ENCODE measurements around the gene HMOX1. TPM values are rescaled to one million over a fixed set of nuclear protein-coding genes. Genes with fewer than 3 reads are reported as not detected.

HMOX1 gene
- total RNA-seq, 4 donors from 2014 or later = 0.51 to 13.8 (median 8.5) TPM

- no peaks in the 10 kb centered on the region for H3K9me3 ChIP-seq
- no peak for DNase-seq
- no peaks in the 10 kb centered on the region for H3K36me3 ChIP-seq
- intact Hi-C loops (cut with DNase I; ENCODE audit: low total_unique reads) = no loop called here
- no peak overlapping the region for H3K27ac ChIP-seq
- TF ChIP-seq, protein P1, sequence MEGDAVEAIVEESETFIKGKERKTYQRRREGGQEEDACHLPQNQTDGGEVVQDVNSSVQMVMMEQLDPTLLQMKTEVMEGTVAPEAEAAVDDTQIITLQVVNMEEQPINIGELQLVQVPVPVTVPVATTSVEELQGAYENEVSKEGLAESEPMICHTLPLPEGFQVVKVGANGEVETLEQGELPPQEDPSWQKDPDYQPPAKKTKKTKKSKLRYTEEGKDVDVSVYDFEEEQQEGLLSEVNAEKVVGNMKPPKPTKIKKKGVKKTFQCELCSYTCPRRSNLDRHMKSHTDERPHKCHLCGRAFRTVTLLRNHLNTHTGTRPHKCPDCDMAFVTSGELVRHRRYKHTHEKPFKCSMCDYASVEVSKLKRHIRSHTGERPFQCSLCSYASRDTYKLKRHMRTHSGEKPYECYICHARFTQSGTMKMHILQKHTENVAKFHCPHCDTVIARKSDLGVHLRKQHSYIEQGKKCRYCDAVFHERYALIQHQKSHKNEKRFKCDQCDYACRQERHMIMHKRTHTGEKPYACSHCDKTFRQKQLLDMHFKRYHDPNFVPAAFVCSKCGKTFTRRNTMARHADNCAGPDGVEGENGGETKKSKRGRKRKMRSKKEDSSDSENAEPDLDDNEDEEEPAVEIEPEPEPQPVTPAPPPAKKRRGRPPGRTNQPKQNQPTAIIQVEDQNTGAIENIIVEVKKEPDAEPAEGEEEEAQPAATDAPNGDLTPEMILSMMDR (IDR thresholded peaks at IDR 0.05) = no peak
- no peak for TF ChIP-seq POLR2A (IDR thresholded peaks at IDR 0.05)
- no peak overlapping the region for H3K4me3 ChIP-seq
- no peaks in the 10 kb centered on the region for H3K27me3 ChIP-seq
- H3K4me1 ChIP-seq = no peaks in the 10 kb centered on the region
These were observed 44.7 kb upstream of the HMOX1 start for GRCh38 chr22:35335936-35336781.

GRCh38 chr22:35337932-35338331, 43.0 kb upstream of the HMOX1 start:
- Histone ChIP-seq H3K27ac (no peak overlapping the region), H3K27me3 (no peaks in the 10 kb centered on the region), H3K4me1 (no peaks in the 10 kb centered on the region), H3K4me3 (no peak overlapping the region), H3K36me3 (no peaks in the 10 kb centered on the region), H3K9me3 (no peaks in the 10 kb centered on the region)
- intact Hi-C loops (cut with DNase I; ENCODE audit: low total_unique reads) = no loop called here
- TF ChIP-seq, protein P1 (IDR thresholded peaks at IDR 0.05) = no peak
- TF ChIP-seq POLR2A (IDR thresholded peaks at IDR 0.05) = no peak
- no peak for DNase-seq

GRCh38 chr22:35341090-35341874, 39.6 kb upstream of the HMOX1 start:
- Histone ChIP-seq H3K4me1 (no peaks in the 10 kb centered on the region), H3K4me3 (no peak overlapping the region), H3K27me3 (no peaks in the 10 kb centered on the region), H3K9me3 (no peaks in the 10 kb centered on the region), H3K36me3 (no peaks in the 10 kb centered on the region), H3K27ac (no peak overlapping the region)
- no peak for DNase-seq
- TF ChIP-seq, protein P1 (IDR thresholded peaks at IDR 0.05) = no peak
- TF ChIP-seq POLR2A (IDR thresholded peaks at IDR 0.05) = no peak
- intact Hi-C loops (cut with DNase I; ENCODE audit: low total_unique reads) = no loop called here

GRCh38 chr22:35342390-35342789, 38.5 kb upstream of the HMOX1 start:
- Histone ChIP-seq H3K27me3 (no peaks in the 10 kb centered on the region), H3K9me3 (no peaks in the 10 kb centered on the region), H3K4me1 (no peaks in the 10 kb centered on the region), H3K27ac (no peak overlapping the region), H3K36me3 (no peaks in the 10 kb centered on the region), H3K4me3 (no peak overlapping the region)
- no peak for DNase-seq
- intact Hi-C loops (cut with DNase I; ENCODE audit: low total_unique reads) = no loop called here
- TF ChIP-seq, protein P1 (IDR thresholded peaks at IDR 0.05) = no peak
- no peak for TF ChIP-seq POLR2A (IDR thresholded peaks at IDR 0.05)

All from uterus (tissue), 4 donors.